NCI-H69 (cell line): ENCODE results near the gene FBN2.
A peak's percentile ranks its signal among the peaks of the same experiment; 100 is the strongest.

Experiments used
- DNase-seq: peaks from one replicate; lab custom pipeline; 2025; lab: John Stamatoyannopoulos, UW

The FBN2 gene

DNA sequence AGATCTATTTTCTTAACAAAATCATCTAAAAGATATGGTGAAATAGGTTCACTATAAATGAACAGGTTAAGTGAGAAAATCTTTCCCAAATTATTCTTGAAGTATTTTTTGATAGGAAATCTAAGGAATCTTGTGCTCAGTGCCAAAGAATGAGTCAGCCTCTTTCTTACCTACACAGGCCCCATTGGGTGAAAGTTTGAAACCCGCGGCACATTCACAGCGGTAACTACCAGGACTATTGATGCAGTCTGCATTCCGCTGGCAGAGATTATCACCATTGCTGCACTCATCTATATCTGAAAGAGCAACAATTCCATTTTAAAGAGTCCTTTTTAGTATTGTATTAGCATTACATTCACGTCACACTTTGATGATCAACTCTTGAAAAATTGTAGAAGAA is 232.7 kb downstream of the FBN2 start:
- DNase-seq: no peak

DNA sequence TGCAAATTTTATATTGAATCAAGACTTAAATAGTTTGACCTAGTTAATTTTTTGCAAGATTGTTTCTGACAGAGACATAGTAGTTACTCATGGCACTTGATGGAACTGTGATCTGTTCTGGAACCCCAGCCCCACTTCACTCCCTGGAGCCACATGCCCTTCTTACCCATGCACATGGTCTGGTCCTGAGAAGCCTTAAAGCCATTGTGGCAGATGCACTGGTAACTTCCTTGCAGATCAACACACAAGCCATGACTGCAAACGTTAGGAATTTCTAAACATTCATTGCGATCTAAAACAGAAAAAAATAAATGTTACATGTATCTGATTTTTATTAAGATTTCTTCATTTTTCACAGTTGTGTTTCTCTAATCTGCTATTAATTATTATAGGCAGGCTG is 233.3 kb downstream of the FBN2 start:
- no peak for DNase-seq

GRCh38 chr5:128304088-128304487 is 234.0 kb downstream of the FBN2 start:
- DNase-seq: peak; percentile 86

DNA sequence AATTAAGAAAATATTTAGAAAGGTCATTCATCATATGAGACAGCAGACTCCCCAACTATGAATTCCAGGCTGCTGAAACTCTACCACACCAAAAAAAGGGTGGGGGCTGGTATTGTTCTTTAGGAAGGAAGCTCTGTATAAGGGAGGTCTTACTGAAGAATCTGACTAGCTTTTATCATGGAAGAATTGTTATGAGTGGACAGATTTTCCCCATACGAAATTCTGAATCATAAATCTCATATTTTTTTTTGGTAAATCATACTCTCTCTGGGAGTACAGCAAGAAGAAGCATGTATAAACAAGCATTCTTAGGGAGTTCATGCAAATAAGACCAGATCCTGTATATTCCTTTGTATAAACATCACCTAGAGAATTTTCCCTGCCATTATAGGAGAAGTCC is 234.5 kb downstream of the FBN2 start:
- DNase-seq: no peak

DNA sequence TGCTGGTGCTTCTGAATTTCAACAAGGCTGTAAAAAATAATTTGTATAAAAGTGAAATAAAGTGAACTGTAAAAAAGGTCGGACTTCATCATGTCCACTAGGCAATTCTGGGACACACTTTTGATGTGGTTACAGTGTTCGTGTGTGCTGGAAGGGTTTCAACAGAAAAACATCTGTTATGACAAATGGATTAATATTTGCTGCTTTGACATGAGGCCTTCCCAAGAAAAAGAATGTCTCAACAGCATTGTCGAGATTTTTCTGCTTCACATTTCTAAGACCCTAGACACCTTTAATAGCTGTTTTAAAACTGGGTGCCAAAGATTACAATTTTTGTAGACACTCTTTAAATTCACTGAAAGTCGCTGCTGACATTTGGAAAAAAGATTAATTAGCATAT is 237.9 kb downstream of the FBN2 start:
- no peak for DNase-seq

DNA sequence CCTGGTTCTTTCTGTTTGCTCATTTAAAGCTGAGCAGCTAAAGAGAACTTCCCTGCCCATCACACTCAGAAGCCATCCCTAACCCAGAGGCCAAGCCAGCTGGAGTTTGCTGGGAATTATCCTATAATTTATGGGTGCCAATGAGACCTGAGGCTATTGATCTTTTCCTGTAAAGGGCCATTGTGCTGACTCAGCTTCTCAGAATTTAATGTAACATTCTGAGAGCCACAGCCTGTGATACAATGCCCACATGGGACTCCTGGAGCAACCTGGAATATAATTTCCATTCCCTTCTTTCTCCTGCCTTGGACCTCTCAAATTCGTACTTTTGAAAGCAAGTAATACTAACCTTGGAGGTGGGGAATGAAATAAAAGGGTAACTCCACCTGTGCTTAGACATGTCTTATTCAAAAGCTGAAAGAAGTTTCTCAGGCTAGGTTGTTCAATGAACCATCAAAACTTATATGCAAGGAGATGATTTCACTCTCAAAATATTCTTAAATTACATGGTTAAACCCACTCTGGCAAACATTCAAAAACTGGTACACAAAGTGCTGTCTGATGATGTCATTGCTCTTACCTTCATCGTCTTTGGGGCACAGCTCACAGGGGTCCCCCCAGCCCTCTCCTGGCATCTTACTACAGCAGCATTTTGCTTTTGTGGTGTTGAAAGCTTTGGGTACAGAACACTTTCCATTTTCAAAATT is 247.7 kb downstream of the FBN2 start:
- DNase-seq: peak; percentile 91

GRCh38 chr5:128287740-128288139 is 250.3 kb downstream of the FBN2 start:
- no peak for DNase-seq

DNA sequence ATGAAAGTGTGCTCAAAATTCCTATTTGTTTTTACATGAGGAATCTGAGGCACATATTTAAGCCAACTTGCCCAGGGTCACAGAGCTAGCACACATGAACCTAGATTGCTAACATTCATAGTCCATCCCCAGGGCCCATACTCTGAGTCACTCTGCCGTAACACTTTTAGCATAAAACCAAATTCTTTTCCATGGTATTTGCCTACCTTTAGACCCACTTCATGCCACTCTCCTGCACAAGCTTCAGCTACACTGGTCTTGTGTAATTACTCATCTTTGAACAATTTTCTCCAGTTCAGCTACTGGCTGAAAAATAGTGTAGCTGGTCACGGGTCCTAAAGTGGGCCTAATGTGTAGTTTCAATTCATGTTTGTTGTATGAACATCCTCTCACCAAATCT is 253.8 kb downstream of the FBN2 start:
- DNase-seq: no peak

DNA sequence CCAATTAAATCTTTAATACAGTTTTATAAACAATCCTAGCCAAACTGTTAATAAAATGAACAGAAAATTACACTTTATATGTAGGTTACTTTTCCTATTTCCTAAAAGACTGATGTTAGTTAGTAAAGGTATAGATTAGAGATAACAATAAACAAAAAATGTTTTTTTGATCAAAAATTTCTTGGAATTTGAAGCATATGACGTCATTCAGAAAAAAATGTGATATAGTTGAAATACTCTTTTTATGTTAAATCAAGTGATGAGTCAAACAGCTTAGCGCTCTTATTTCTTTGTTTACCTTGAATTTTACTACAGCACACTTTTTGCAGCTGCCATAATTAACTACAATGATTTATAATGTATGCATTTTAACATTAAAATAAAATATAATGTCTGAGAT is 258.7 kb downstream of the FBN2 start:
- DNase-seq: no peak

DNA sequence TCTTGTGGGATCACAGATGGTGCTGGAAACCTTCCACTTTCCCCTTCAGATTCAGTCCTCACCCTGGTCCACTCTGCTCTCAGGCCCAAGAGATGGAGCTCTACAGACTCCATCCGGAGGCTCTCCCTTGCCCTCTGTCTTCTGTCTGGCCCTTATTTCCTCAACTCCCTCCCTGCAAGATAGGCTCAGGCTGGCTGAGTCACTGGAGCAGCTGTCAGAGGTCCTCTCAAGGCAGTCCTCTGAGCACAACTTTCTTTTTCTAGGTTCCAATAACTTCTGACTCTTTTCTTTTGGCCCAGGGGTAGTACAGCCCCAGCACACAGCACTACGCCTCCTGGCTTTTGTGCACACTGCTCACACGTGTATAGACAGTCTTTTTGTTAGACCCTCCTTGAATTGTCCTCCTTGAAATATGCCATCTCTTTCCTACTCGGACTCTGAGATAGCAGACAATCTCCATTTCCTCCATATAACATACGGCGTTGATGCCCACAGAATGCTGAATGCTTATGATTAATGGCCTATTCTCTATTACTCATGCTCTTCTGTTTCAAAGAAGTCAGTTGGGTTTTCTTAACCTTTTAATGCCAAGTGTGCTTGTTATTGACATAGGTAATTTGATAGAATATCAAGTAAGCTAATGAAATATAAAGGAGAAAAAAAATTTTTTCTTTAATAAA is 261.4 kb downstream of the FBN2 start:
- DNase-seq: peak; percentile 57

GRCh38 chr5:128274441-128274840 is 263.6 kb downstream of the FBN2 start:
- peak; percentile 99 for DNase-seq

- DNase-seq: peak; percentile 85
Observed at GRCh38 chr5:128273736-128274135, 264.3 kb downstream of the FBN2 start.

DNA sequence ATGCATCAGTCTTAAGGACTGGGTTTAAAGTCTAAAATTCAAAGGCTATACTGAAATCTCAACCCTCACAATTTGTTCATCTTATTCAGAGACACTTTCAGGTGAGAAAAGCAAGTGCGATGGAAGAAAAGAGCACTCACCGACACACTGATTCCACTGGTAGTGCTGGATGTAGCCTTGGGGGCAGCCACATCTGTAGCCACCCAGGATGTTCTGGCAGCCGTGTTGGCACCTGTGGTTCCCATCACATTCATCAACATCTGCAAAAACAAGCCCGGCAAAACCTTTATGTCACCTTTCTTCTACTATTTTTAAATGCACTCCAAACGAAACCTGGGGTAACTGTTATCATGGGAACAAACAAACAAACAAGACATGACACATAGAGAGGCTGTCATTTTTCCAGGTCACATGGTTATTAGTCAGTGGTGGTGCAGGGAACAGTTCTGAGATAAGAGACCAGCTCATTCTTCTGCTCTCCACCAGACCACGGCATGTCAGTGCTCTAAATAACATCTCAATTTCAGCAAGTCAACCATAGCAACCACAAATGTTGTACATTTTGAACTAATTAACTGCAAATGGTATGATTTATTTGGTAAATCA is 266.1 kb downstream of the FBN2 start:
- peak; percentile 56 for DNase-seq

GRCh38 chr5:128271071-128271470 is 267.0 kb downstream of the FBN2 start:
- peak; percentile 19 for DNase-seq

GRCh38 chr5:128264564-128265360 is 273.3 kb downstream of the FBN2 start:
- DNase-seq: peak; percentile 98

GRCh38 chr5:128263357-128263756 is 274.7 kb downstream of the FBN2 start:
- peak; percentile 42 for DNase-seq

- peak; percentile 45 for DNase-seq
Observed at GRCh38 chr5:128262911-128263310, 275.1 kb downstream of the FBN2 start.

DNA sequence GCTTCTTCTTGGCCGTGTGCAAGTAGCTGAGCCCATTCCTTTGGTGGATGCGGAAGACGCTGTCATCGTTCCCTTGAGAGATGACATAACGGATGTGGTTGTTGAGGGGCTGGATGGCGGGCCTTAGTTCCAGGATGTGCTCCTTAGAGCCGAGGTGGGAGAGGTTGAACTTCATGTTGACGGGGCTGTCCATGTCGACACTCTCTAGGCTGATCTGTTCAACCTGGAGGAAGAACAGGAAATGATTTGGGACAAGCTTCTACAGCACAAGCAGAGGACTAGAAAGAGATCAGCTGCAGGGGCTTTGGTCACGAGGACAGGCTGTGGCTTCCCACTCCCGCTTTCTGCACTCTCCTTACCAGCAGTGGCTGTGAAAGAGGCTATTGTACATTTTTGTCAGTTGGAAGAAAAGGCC is 278.4 kb downstream of the FBN2 start:
- DNase-seq: peak; percentile 16

DNA sequence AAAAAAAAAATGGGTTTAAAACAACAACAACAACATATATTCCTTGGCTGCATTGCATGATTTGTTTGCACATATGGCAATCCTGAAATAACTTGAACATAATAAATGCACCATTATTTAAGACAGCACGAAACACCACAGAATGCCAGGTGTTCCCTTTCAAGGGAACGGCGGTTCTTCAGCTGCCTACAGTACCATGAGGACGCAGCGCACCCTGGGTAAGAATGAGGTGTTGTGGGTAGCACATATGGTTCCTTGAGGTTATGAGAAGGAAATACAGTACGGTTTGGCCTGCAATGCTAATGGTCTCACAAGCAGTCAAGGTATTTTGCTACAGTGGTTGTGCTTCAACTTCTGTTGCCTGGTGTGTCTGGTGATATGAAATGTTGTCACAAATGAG is 279.7 kb downstream of the FBN2 start:
- peak; percentile 89 for DNase-seq

DNA sequence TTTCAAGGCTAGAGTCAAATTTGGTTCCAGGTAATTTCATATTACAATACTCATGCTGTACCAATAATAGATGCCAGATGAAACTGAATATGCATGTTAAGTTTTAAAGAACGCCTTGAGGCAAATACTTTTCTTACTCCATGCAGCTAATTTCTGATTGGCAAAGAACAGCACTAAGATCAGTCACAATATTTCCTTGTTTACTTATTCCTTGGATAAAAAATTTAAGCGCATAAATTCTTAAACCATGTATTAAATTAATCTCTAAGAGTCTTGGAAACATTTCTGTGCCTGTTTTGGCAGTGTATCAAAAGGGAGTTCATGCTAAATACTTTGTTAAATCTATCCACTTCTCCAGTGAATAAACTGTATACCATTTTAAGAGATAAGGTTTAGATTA is 281.0 kb downstream of the FBN2 start:
- DNase-seq: peak; percentile 18

- no peak for DNase-seq
Observed at GRCh38 chr5:128254789-128255188, 283.3 kb downstream of the FBN2 start.

GRCh38 chr5:128253880-128254279 is 284.2 kb downstream of the FBN2 start:
- DNase-seq: no peak

GRCh38 chr5:128253161-128253560 is 284.9 kb downstream of the FBN2 start:
- DNase-seq: no peak
